GM18868 (cell line): ENCODE measurements around the gene TSEN34.
"Not testable (repeated sequence)": the region's sequence is repeated elsewhere in the genome, so short reads cannot be mapped to it uniquely, and the experiment has no call there.

Experiments
- ATAC-seq: cut with Tn5 transposase; IDR thresholded peaks from one replicate; pipeline ENCODE4 v1.9.1; 2021; ENCODE audit warnings: mild to moderate bottlenecking, moderate library complexity; ENCODE audit not compliant: unreplicated experiment

Gene TSEN34

DNA sequence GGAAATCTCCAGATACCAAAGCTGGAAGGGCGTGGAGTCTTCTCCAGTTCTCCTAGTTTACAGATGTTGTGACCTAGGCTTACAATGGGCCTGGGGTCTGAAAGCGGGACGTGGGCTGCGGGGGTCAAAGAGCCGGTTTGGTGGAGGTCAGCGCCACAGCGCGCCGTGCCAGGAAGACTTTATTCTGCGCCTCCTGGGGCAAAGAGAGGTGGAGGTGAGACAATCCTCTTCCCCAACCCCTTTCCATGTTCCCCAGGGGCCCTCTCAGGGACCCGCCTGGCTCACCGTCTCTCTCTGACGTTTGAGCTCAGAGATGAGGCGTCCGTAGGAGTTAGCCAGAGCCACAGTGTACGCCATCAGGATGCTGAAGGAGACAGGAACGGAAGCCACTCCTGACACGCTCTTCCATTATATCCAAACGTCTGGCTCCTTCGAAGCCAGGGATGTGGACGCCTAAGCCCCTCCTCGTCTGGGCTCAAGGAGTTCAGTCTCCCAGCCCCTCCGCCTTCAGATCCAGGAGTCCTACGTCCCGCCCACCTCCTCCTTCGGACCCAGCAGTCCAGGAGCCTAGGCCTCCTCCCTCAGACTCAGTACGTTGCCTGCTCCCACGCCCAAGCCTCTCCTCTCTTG, 30.8 kb upstream of the TSEN34 start:
- no peak for ATAC-seq

DNA sequence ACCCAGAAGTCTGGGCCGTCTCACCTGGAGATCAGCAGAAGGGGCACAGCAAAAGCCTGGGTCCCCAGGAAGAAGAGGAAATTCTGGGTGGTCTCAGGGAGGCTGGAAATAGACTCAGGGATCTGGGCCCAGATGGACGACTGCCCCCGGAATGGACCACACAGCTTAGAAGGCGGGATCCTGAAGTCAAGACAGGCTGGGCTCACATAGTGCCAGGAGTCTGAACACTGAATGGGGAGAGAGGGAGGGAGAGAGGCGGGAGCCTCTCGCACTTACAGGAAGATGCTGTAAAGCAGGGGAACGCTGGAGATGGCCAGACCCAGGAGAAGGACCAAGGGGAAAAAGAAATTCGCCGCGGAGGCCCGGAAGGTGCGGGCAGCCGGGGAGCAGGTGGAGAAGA, 30.3 kb upstream of the TSEN34 start:
- ATAC-seq: no peak

DNA sequence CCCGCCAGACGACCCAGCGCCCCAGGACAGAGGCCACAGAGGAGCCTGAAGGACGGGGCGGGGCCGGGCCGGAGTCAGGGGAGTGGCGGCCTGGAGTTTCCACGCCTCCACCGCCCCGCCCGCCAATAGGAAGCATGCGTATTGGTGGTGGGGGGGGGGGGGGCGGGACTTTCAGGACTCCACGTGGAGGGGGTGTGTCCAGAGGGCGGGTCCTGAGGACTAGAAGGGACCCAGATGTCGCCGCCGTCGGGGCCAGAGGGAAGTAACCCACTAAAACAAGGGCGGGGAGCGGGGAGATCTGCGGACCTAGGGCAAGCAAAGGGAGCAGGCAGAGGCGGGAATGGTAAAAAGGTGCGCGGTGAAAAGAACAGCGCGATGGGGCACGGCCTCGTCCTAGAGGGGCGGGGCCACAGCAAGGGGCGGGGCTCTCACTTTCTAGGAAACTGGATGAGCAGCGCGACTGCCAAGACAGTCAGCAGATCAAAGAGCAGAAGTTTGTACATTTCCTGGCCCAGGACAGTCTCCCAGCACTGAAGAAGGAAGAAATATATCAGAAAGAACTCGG, 28.8 kb upstream of the TSEN34 start:
- no peak for ATAC-seq

DNA sequence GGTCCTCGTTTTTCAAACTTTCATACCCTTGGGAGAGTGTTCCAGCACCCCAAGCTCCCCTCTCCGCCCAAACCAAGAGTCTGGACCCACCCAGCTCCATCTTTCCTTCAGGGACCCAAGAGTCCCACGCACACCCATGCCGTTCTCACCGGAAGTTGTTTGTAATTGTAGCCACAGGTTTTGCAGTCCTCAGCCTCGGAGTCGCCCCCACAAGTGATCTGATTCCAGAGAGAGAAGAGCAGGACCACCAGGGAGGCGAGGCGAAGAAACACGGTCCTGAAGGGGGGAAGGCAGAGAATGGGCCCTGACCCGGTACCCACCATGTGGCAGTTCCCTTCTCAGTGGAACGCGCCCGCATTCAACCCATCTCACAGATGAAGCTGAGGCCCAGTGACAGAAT, 28.2 kb upstream of the TSEN34 start:
- no peak for ATAC-seq

DNA sequence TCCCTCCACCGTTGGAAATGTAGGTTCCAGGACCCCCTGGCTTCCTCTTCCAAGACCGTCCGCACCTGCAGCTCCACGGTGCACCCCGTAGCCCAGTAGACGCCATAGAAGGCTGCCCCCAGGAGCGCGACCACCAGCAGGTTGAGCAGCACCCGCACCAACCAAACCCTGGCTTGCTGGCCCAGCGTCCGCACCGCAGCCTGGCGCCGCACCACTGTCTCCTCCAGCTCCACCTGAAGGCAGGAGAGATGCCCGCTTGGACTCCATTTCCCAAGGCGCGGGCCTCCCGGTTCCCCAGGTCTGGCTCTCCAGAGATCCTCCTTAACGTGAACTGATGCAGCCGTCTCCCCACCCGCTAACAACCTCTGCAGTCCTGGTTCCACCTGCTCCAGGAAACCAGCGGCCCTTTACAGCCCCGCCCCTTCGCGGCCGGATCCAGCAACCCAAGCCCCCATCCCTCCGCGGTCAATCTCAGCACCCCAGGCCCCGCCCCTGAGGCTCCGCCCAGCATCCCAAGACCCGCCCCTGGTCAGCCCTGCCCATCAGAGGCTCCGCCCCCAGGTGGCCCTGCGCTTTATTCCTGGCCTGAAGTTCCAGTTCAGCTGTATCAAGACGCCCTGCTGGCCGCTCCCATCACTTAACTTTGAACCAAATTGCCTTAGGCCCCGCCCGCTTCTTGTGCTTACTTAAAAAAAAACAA, 26.6 kb upstream of the TSEN34 start:
- no peak for ATAC-seq

DNA sequence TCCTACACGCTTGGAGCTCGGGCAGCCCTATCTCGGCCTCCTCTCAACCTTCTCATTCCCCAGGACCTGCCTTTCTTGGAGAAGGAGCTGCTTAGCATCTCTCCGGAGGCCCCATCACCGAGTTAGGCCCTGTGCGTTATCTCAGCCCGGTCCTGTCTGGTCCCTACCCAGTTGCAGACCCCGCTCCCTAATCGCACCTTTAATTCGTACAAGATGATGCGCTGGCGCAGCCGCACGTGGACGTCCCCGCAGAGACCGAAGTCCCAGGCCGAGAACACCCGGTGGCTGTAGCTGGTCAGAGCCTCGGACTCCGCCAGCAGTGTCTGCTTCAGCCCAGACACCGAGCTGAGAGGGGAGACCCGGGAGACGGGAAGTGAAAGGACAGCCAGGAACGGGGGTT, 25.9 kb upstream of the TSEN34 start:
- ATAC-seq: no peak

DNA sequence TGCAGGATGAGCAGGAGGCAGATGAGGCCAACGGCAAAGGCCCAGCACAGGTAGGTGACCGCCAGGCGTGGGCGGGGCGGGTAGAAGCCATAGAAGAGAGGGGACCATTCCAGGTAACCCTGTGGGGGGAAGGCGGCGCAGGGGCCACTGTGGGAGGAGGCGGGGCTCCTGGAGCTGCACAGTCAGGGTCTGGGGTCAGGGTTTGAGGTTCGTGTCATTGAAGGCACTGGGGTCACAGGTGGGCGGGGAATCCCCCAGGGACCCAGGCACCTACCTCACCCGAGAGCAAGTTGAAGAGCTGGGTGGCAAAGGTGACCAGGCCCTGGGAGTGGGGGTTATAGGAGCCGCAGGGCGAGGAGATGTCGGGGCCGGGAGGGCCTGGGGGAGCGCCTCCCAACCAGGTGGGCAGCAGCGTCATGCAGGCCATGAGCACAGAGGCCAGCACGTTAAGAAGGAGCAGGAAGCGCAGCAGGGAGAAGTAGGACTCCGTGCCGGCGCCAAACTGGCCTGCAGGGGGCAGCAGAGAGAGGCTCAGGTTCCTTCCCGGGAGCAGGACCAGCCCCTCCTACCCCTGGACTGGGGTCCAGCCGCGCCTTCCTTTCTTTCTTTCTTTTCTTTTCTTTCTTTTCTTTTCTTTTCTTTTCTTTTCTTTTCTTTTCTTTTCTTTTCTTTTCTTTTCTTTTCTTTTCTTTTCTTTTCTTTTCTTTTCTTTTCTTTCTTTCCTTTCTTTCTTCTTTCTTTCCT, 22.8 kb upstream of the TSEN34 start:
- no peak for ATAC-seq

DNA sequence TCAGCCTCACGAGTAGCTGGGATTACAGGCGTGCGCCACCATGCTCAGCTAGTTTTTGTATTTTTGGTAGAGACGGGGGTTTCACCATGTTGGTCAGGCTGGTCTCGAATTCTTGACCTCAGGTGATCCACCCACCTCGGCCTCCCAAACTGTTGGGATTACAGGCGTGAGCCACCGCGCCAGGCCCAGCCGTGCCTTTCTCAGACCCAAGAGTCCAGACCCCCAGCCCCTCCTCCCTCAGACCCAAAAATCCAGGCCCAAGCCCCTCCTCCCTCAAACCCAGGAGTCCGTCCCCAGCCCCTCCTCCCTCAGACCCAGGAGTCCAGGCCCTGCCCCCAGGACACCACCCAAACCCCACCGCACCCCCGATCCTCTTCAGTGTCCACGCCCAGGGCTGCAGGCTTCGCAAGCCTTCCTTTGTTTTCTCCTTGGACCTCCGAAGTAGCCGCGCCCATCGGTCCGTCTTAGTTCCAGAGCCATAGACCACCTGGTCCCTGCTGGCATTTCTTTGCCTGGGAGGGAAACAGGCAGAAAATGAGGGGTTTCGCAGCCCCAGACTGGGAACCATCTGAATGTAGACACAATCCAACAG, 21.9 kb upstream of the TSEN34 start:
- no peak for ATAC-seq

DNA sequence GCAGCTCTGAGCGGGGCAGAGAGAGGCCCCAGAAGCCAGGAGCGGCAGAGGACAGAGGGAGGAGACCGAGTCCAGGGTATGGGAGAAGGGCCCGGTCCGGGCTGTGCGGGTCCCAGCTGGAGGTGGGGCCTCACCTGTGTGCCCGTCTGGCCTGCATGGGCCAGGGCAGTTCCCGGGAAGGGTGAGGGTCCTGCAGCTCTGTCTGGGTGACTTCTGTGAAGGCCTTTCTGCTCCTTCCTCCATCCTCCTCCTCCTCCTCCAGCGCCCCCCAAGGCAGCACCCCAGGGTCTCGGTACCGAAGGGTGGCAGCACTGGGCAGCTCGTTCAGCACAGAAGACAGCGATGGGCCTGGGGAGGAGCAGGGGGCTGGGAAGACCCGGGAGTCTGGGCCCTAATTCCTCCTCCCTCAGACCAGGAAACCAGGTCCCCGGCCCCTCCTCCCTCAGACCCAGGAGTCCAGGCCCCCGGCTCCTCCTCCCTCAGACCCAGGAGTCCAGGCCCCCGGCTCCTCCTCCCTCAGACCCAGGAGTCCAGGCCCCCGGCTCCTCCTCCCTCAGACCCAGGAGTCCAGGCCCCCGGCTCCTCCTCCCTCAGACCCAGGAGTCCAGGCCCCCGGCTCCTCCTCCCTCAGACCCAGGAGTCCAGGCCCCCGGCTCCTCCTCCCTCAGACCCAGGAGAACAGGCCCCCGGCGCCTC, 19.2 kb upstream of the TSEN34 start:
- ATAC-seq: not testable (repeated sequence)

DNA sequence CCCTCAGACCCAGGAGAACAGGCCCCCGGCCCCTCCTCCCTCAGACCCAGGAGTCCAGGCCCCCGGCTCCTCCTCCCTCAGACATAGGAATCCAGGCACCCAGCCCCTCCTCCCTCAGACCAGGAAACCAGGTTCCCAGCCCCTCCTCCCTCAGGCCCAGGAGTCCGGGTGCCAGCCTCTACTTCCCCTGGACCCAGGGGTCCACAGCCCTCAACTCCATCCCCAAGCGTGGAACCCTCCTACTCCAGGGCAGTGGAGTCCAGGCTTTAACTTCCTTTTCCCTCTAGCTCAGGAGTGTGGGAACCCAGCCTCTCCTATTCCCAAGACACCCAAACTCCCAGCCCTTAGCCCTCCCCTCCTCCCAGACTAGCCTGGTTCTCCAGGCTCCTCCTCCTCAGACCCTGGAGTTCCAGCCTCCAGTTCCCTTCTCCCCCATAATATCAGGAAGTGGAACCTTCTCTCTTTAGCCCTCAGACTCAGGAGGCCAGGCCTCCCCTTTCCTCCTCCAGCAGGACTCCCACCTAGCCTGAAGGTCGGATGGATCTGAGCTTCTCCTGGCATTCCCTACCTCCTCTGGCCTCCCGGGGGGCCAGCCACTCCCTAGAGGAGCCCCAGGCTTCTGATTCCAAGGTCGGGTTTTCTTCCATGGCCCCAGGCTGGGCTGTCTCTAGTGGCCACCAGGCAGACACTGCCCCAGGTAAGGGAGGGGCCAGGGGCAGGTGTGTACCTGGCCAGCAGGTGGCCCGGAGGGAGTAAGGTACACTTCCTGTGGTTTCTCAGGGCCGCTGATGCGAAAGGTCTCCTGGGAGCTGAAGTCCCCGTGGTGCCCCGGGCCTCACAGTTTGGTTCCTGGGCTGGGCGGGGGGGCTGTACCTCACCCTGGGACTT, 18.4 kb upstream of the TSEN34 start, which contains the start of gene TMC4:
TMC4 (minus strand) TSS at position 690 of the 888 bp plus-strand sequence; CDS start at position 647, 43 bp downstream.
- no peak for ATAC-seq

DNA sequence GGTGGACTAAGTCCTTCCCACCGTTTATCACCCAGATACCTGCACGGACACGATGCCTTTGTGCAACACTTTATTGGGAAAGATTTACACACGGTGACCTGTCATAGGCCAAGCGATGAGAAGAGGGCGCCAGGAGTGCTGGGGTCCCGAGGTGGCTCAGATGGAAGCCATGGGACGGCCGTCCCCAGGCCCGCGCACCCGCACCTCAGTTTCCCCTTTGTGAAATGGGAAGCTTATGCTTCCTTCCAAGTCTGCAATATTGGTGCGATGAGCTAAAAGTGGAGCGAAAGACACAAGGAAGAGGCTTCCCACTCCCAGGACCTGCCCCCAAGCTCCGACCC, 17.8 kb upstream of the TSEN34 start:
- no peak for ATAC-seq

DNA sequence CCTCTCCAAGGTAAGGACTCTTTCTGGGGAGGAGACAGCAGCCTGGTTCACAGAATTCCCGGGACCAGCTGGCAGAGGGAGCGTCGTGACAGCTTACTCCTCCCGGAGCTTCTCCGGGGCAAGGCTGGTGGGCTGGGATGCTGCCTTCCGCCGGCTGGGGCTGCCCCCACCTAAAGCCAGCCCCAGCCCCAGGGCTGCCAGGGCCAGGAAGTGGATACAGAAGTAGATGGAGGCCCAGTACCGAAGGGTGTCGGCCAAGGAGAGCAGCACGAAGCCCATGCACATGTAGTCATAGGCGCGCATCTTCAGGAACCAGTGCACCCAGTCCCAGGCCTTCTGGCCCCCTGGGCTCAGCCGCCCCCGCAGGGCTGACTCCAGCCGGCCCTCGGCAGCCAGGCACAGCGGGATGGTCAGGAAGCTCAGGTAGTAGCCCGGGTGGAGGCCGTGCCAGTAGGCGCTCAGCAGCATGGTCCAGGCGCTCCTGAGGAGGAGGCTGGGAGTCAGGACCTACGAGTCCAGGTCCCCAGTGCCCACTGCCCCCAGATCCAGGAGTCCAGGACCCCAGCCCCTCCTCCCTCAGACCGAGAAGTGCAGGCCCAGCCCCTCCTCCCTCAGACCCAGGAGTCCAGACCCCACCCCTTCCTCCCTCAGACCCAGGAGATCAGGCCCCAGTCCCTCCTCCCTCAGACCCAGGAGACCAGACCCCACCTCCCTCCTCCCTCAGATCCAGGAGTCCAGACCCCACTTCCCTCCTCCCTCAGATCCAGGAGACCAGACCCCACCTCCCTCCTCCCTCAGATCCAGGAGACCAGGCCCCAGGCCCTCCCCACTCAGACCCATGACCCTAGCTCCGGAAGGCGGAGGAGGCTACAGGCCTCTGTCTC, 16.9 kb upstream of the TSEN34 start:
- no peak for ATAC-seq

DNA sequence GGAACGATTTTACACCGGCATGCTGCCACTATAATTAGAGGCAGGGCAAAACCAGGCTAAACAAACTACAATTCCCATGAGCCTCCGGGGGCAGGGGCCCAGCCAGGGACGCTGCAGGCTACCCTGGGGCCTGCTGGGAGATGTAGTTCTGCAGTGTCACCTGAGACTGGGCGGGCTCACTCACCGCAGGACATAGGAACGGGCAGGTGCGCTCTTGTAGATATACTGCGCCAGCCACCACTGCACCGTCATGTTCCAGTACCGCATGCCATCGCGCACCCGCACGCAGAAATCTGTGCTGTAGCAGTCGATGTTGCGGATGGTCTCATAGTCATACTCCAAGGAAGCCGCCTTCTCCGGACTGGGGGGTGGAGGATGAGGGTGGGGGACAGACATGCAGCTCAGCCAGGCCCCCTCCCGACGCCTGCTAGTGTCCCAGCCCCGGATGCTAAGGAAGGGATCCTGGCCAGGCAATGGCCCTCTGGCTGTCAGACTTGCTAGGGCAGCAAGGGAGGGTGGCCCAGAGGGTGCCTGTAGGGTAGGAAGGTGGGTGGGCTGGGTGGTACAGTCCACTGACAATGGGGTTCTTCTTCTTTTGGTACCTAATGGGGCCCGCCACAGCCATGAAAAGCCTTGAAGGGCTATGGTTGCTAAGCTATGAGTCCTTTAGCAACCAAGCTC, 12.4 kb upstream of the TSEN34 start:
- ATAC-seq: no peak

DNA sequence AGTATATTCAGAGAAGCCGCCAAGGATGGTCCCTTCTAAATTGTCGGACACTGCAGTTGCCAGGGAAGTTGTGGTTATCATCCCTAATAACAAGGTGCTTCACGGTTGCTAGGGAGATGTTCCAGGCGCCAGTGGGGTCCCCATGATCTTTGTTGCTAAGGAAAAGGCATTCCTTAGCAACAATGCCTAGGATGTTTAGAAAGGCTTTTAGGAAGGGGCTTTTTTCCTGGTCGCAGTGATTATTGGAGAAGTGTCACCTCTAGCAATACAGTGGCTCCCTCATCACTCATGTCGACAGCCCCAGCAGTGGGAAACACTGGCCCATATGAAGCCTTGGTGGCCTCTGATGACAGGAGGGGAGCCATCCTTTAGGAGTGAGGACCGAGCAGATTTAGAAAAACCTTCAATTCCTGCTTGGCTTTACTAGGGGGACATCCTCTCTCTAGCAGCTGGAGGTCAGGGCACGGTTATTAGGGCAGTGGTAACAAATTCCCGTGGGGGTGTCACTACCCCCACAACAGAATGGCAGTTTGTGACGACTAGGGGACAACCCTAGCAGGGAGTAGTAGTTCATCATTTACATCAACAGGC, 11.8 kb upstream of the TSEN34 start:
- no peak for ATAC-seq

DNA sequence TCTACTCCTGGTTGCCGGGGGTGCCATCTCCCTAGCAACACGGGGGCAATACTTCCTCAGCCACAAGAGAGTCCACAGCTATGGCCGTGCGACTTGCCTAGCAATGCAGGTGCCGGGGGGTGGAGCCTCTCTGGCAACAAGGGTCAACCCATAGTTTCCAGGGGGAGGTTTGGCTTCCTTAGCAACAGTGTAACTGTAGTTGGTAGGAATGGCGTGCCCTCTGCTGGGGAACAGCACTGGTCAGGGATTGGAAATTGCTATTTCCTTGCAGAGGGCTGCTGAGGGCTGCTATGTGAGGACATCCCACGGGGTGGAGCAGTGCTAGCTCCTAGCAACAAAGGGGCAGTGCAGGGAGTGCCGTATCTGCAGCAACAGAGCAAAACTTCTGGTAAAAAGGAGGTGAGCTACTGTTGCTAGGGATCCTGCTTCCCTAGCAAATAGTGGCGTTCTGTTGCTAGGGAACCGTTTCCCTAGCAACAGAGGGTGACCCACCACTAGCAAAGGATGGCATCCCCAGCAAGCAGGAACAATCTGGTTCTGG, 11.1 kb upstream of the TSEN34 start:
- no peak for ATAC-seq

DNA sequence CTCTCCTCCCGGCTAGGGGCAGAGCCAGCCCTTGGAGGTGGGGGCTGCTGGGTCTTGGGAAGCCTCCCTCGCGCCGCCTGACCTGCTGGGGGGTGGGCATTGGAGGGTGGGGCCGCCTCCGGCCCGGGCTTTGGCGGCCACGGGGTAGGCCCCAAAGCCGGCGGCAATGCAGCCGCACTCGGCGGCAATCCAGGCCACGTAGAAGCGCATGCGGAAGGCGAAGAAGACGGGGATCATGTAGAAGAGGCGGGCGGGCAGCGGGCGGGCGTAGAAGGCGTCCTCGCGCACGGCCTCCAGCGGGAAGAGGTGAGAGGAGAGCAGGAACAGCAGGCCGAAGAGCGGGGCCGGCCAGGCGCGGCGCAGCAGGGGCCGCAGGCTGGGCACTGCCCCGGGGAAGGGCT, 10.4 kb upstream of the TSEN34 start:
- no peak for ATAC-seq

DNA sequence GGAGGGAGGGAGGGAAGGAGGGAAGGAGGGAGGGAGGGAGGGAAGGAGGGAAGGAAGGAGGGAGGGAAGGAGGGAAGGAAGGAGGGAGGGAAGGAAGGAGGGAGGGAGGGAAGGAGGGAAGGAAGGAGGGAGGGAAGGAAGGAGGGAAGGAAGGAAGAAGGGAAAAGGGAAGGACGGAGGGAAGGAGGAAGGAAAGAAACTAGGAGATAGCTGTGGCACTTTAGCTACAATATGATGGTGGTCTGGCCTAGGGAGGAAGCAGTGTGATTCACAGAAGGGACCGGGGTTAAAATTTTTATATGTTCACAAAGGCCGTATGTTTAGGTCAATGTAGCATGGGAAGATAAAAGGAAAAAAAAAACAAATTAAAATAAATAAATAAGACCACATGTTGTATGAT, 9.2 kb upstream of the TSEN34 start:
- not testable (repeated sequence) for ATAC-seq

DNA sequence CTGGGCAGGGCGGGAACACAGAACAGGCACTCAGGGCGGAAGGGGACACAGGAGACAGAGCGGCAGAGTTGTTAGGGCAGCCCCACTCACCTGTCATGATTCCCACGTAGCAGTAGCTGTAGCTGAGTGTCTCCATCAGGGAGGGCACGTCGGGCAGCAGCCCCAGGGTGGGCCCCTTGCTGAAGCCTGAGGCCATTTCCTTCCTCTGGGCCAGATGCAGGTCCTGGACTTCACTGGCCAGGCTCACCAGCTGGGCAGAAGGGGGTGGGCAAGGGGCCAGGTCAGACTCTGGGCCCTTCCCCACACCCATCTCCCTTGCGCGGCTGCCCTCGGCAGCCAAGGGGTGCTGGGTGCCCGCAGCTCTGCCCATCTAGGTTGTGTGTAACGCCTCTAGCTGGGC, 7.7 kb upstream of the TSEN34 start:
- ATAC-seq: no peak
